Fibroblast of skin of scalp (primary cell): ENCODE results near the gene RAD18. TPM values are rescaled to one million over a fixed set of nuclear protein-coding genes. Genes with fewer than 3 reads are reported as not detected.

ENCODE experiments used
- DNase-seq: peaks from one replicate; pipeline ENCODE4 v3.0.0-alpha.2; 2013
- polyA plus RNA-seq, 2 experiments: library from polyadenylated mRNA; unstranded; fragments of 120-200 nt; gene quantifications; one replicate each; pipeline ENCODE4 v1.2.1, GENCODE V29; 2013; ENCODE audit not compliant: insufficient read length in 2 of 2

Gene RAD18
- 10.3 TPM for polyA plus RNA-seq (2013, experiment 1 of 2; ENCODE audit: insufficient read length)
- 14.4 TPM for polyA plus RNA-seq (2013, experiment 2 of 2; ENCODE audit: insufficient read length)

GRCh38 chr3:8963137-8963853 is at the start of gene RAD18:
Gene RAD18 (minus strand): TSS chr3:8963472. CDS start chr3:8963385, 87 bp downstream.
- DNase-seq: peak; percentile 93

- no peak for DNase-seq
Observed at GRCh38 chr3:9012521-9012920, 49.2 kb upstream of the RAD18 start.

- no peak for DNase-seq
Observed at GRCh38 chr3:9009976-9010545, 46.8 kb upstream of the RAD18 start.

GRCh38 chr3:9008550-9009255 is 45.4 kb upstream of the RAD18 start:
- DNase-seq: peak; percentile 51

GRCh38 chr3:9007928-9008327 is 44.7 kb upstream of the RAD18 start:
- DNase-seq: peak; percentile 47

GRCh38 chr3:9007213-9007612 is 43.9 kb upstream of the RAD18 start:
- no peak for DNase-seq

GRCh38 chr3:9000041-9000440 is 36.8 kb upstream of the RAD18 start:
- no peak for DNase-seq

GRCh38 chr3:8997151-8997550 is 33.9 kb upstream of the RAD18 start:
- DNase-seq: no peak

- DNase-seq: peak; percentile 37
Observed at GRCh38 chr3:8996681-8997121, 33.4 kb upstream of the RAD18 start.

GRCh38 chr3:8996216-8996615 is 32.9 kb upstream of the RAD18 start:
- no peak for DNase-seq

- no peak for DNase-seq
Observed at GRCh38 chr3:8994226-8994625, 31.0 kb upstream of the RAD18 start.

GRCh38 chr3:8993331-8993730 is 30.1 kb upstream of the RAD18 start:
- DNase-seq: no peak

- no peak for DNase-seq
Observed at GRCh38 chr3:8992854-8993253, 29.6 kb upstream of the RAD18 start.

GRCh38 chr3:8992199-8992598 is 28.9 kb upstream of the RAD18 start:
- no peak for DNase-seq

GRCh38 chr3:8990266-8991215 is 27.3 kb upstream of the RAD18 start:
- peak; percentile 96 for DNase-seq

- DNase-seq: peak; percentile 70
Observed at GRCh38 chr3:8988791-8989558, 25.7 kb upstream of the RAD18 start.

- DNase-seq: no peak
Observed at GRCh38 chr3:8988384-8988655, 25.0 kb upstream of the RAD18 start.

- peak; percentile 71 for DNase-seq
Observed at GRCh38 chr3:8987645-8988383, 24.5 kb upstream of the RAD18 start.

GRCh38 chr3:8987226-8987625 is 24.0 kb upstream of the RAD18 start:
- DNase-seq: no peak

GRCh38 chr3:8986741-8987140 is 23.5 kb upstream of the RAD18 start:
- no peak for DNase-seq

GRCh38 chr3:8985876-8986275 is 22.6 kb upstream of the RAD18 start:
- DNase-seq: no peak
